ENCODE data around the gene ANKRA2. TPM values are rescaled to one million over a fixed set of nuclear protein-coding genes. Genes with fewer than 3 reads are reported as not detected.
A peak's percentile ranks its signal among the peaks of the same experiment; 100 is the strongest.

The ANKRA2 gene
- total RNA-seq, 3 donors from 2014 or later (not counting 1 experiment from before 2014, with no cell fraction given), result 37.4 to 44.4 (median 41.9) TPM

DNA sequence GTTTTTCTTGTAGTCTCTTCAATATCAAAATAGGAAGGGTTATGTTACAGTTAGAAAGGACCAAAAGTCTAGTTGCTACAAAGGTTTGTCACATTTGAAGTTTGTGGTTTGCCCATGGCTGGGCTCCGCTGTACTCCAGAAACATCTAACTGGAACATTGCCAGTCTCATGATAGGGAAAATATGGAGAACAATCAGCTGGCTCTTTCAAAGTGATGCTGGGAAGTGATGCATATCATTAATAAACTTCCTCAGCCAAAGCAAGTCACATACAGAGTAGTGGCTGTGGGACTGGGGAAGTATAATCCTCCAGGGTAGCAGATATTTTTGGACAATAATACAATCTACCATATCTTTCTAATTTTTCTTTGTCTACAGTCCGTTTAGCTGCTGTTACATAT lies 58.4 kb downstream of the ANKRA2 start:
- H3K9me3 Mint-ChIP-seq, result no peaks in the 10 kb centered on the region
- peak overlapping the region in 1 of 2 donors; percentile 15 for H3K27ac Mint-ChIP-seq

DNA sequence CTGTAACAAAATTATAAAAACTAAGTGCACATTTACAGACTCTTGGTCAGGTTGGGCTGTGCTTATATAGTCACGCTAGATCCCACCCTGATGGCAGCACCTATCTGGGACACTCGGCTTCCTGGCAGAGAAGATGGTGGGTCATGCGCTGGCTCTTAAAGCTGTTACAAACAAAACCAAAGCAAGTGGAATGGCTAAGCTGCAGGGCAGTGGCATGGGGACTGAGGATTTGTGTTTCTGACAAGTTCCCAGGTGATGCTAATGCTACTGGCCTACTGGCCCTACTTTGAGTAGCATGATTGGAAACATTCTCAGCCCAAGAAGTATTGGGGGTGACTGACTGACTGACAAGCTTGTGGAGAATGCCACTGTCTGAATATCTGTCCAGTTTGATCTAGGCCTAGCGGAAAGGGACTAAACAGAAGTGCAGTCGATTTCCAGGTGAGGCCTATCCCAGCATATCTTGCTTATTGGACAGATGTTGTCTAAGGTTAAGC lies 58.9 kb downstream of the ANKRA2 start:
- H3K4me1 Mint-ChIP-seq, result peaks cover 1 to 2% of the 10 kb centered on the region in 2 donors
- 97% methylated on average over 5 of the region's 5 CpGs for WGBS (ENCODE audit: insufficient coverage)
- no peaks in the 10 kb centered on the region for H3K27me3 Mint-ChIP-seq (ENCODE audit: low read depth in 2 of 2)
- TF ChIP-seq, protein P1, sequence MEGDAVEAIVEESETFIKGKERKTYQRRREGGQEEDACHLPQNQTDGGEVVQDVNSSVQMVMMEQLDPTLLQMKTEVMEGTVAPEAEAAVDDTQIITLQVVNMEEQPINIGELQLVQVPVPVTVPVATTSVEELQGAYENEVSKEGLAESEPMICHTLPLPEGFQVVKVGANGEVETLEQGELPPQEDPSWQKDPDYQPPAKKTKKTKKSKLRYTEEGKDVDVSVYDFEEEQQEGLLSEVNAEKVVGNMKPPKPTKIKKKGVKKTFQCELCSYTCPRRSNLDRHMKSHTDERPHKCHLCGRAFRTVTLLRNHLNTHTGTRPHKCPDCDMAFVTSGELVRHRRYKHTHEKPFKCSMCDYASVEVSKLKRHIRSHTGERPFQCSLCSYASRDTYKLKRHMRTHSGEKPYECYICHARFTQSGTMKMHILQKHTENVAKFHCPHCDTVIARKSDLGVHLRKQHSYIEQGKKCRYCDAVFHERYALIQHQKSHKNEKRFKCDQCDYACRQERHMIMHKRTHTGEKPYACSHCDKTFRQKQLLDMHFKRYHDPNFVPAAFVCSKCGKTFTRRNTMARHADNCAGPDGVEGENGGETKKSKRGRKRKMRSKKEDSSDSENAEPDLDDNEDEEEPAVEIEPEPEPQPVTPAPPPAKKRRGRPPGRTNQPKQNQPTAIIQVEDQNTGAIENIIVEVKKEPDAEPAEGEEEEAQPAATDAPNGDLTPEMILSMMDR (IDR thresholded peaks at IDR 0.05), result no peak
- no peaks in the 10 kb centered on the region for H3K27me3 ChIP-seq (ENCODE audit: control insufficient read depth, insufficient read depth, low read length)
- H3K4me1 ChIP-seq (ENCODE audit: control insufficient read depth, insufficient read depth, low read length), result no peaks in the 10 kb centered on the region
- peaks cover 7% of the 10 kb centered on the region for H3K36me3 Mint-ChIP-seq
- no peaks in the 10 kb centered on the region for H3K9me3 Mint-ChIP-seq
- no peak overlapping the region for H3K27ac ChIP-seq (ENCODE audit: low read length)
- no peak for ATAC-seq
- no peak overlapping the region for H3K4me3 ChIP-seq (ENCODE audit: low read length)
- no peak overlapping the region for H3K27ac Mint-ChIP-seq
- intact Hi-C loops (cut with micrococcal nuclease), result no loop called here
- DNase-seq, result no peak
- H3K9me3 ChIP-seq (ENCODE audit: control insufficient read depth, insufficient read depth, low read length), result no peaks in the 10 kb centered on the region
- H3K36me3 ChIP-seq (ENCODE audit: control insufficient read depth, insufficient read depth, low read length), result peaks cover 47% of the 10 kb centered on the region
- no peak overlapping the region for H3K4me3 Mint-ChIP-seq

More for the DNA sequence above, 58.4 kb downstream of the ANKRA2 start:
- intact Hi-C loops (cut with micrococcal nuclease), result no loop called here
- Mint-ChIP-seq H3K27me3 (ENCODE audit: low read depth in 2 of 2) (no peaks in the 10 kb centered on the region), H3K4me1 (no peaks in the 10 kb centered on the region), H3K4me3 (no peak overlapping the region), H3K36me3 (peaks cover 7% of the 10 kb centered on the region)
- ATAC-seq, result no peak
- H3K4me1 ChIP-seq (ENCODE audit: control insufficient read depth, insufficient read depth, low read length), result no peaks in the 10 kb centered on the region
- no peak overlapping the region for H3K4me3 ChIP-seq (ENCODE audit: low read length)
- no peak for DNase-seq
- TF ChIP-seq, protein P1 (IDR thresholded peaks at IDR 0.05), result no peak
- no peak overlapping the region for H3K27ac ChIP-seq (ENCODE audit: low read length)
- no peaks in the 10 kb centered on the region for H3K9me3 ChIP-seq (ENCODE audit: control insufficient read depth, insufficient read depth, low read length)
- peaks cover 46% of the 10 kb centered on the region for H3K36me3 ChIP-seq (ENCODE audit: control insufficient read depth, insufficient read depth, low read length)
- 83% methylated on average over 2 of the region's 2 CpGs for WGBS (ENCODE audit: insufficient coverage)
- no peaks in the 10 kb centered on the region for H3K27me3 ChIP-seq (ENCODE audit: control insufficient read depth, insufficient read depth, low read length)

Other genes starting within 250 kb of the ANKRA2 start
- under 1 TPM; 0.31 to 0.63 (median 0.41) TPM for gene FOXD1, start 116.9 kb downstream of the ANKRA2 start, total RNA-seq
- gene BTF3, start 67.2 kb downstream of the ANKRA2 start, total RNA-seq, result 100 to 1,000 TPM; 364 to 423 (median 391) TPM
- 10 to 100 TPM; 33.0 to 46.5 (median 40.9) TPM for gene UTP15, start 104 bp upstream of the ANKRA2 start, total RNA-seq
- gene ARHGEF28, start 60.6 kb upstream of the ANKRA2 start, total RNA-seq, result 1 to 10 TPM; 2.3 to 7.1 (median 5.8) TPM